Neural crest cell (in vitro differentiated cells): Measurements from ENCODE around the gene HVCN1. TPM values are rescaled to one million over a fixed set of nuclear protein-coding genes. Genes with fewer than 3 reads are reported as not detected.

ENCODE experiments used
- DNase-seq: peaks from one replicate; pipeline ENCODE4 v3.0.0; 2021; ENCODE audit warnings: low read depth, mixed read lengths, low spot score
- H3K27ac Mint-ChIP-seq: one replicate; pipeline ENCODE4 v1.8.0; 2021; ENCODE audit warnings: mild to moderate bottlenecking, mixed read lengths; ENCODE audit not compliant: unreplicated experiment
- H3K27me3 Mint-ChIP-seq: 2 replicates; pipeline ENCODE4 v1.8.0; 2021; ENCODE audit warnings: low read depth, mild to moderate bottlenecking, mixed read lengths
- H3K36me3 Mint-ChIP-seq: 2 replicates; pipeline ENCODE4 v1.8.0; 2021; ENCODE audit warnings: low read depth, mild to moderate bottlenecking, mixed read lengths
- H3K4me1 Mint-ChIP-seq: 2 replicates; pipeline ENCODE4 v1.8.0; 2021; ENCODE audit warnings: mixed read lengths
- H3K4me3 Mint-ChIP-seq: one replicate; pipeline ENCODE4 v1.8.0; 2021; ENCODE audit warnings: mild to moderate bottlenecking, mixed read lengths
- H3K9me3 Mint-ChIP-seq: 2 replicates; pipeline ENCODE4 v1.8.0; 2021; ENCODE audit warnings: mixed read lengths
- CTCF ChIP-seq: fragments of 200-600 bp; sonication (generic); conservative IDR thresholded peaks from 2 replicates; pipeline ENCODE4 v1.5.0; 2021; ENCODE audit warnings: antibody characterized with exemption, mild to moderate bottlenecking
- total RNA-seq: library from RNA; stranded (reverse); gene quantifications from 2 replicates; pipeline ENCODE4 v1.2.1, GENCODE V29; 2021

HVCN1 gene
- total RNA-seq, 1 donor from 2014 or later = 3.8 TPM

- Mint-ChIP-seq H3K36me3 (peaks cover 41% of the 10 kb centered on the region), H3K27ac (no peak overlapping the region), H3K4me3 (no peak overlapping the region), H3K27me3 (no peaks in the 10 kb centered on the region), H3K4me1 (no peaks in the 10 kb centered on the region), H3K9me3 (no peaks in the 10 kb centered on the region)
- no peak for TF ChIP-seq CTCF
- no peak for DNase-seq
These were observed 32.7 kb upstream of the HVCN1 start for GRCh38 chr12:110721570-110721969.

GRCh38 chr12:110720516-110720915 is 31.6 kb upstream of the HVCN1 start:
- H3K9me3 Mint-ChIP-seq = no peaks in the 10 kb centered on the region

GRCh38 chr12:110718222-110718908 is 29.4 kb upstream of the HVCN1 start:
- H3K36me3 Mint-ChIP-seq = peaks cover 31% of the 10 kb centered on the region
- H3K4me1 Mint-ChIP-seq = no peaks in the 10 kb centered on the region
- no peak for DNase-seq
- no peak for TF ChIP-seq CTCF
- H3K27ac Mint-ChIP-seq = no peak overlapping the region
- H3K27me3 Mint-ChIP-seq = no peaks in the 10 kb centered on the region
- H3K9me3 Mint-ChIP-seq = no peaks in the 10 kb centered on the region
- H3K4me3 Mint-ChIP-seq = no peak overlapping the region

More at GRCh38 chr12:110720516-110720915, 31.6 kb upstream of the HVCN1 start:
- no peak for TF ChIP-seq CTCF
- Mint-ChIP-seq H3K36me3 (peaks cover 36% of the 10 kb centered on the region), H3K27ac (no peak overlapping the region), H3K4me1 (no peaks in the 10 kb centered on the region), H3K27me3 (no peaks in the 10 kb centered on the region), H3K4me3 (no peak overlapping the region)
- DNase-seq = no peak

GRCh38 chr12:110717037-110717436 is 28.1 kb upstream of the HVCN1 start:
- TF ChIP-seq CTCF = no peak
- DNase-seq = no peak
- Mint-ChIP-seq H3K4me3 (no peak overlapping the region), H3K9me3 (no peaks in the 10 kb centered on the region), H3K27ac (no peak overlapping the region), H3K27me3 (no peaks in the 10 kb centered on the region), H3K4me1 (no peaks in the 10 kb centered on the region), H3K36me3 (peaks cover 30% of the 10 kb centered on the region)

- Mint-ChIP-seq H3K27ac (no peak overlapping the region), H3K36me3 (peaks cover 5% of the 10 kb centered on the region), H3K27me3 (no peaks in the 10 kb centered on the region), H3K4me1 (no peaks in the 10 kb centered on the region), H3K9me3 (no peaks in the 10 kb centered on the region), H3K4me3 (no peak overlapping the region)
- no peak for DNase-seq
- no peak for TF ChIP-seq CTCF
These were observed 20.0 kb upstream of the HVCN1 start for GRCh38 chr12:110708917-110709316.
